GM20000 (cell line): ENCODE results near the gene NNAT.
"Not testable (repeated sequence)": the region's sequence is repeated elsewhere in the genome, so short reads cannot be mapped to it uniquely, and the experiment has no call there.

Source experiments
- DNase-seq: peaks from one replicate; pipeline ENCODE4 v3.0.0; 2012; ENCODE audit warnings: low spot score
- TF ChIP-seq, protein P1 (sequence below): IDR thresholded peaks from 2 replicates; pipeline ENCODE4 v1.5.1; 2012; ENCODE audit warnings: mild to moderate bottlenecking, control low read depth; ENCODE audit errors: extremely low read depth, missing control alignments

The NNAT gene

DNA sequence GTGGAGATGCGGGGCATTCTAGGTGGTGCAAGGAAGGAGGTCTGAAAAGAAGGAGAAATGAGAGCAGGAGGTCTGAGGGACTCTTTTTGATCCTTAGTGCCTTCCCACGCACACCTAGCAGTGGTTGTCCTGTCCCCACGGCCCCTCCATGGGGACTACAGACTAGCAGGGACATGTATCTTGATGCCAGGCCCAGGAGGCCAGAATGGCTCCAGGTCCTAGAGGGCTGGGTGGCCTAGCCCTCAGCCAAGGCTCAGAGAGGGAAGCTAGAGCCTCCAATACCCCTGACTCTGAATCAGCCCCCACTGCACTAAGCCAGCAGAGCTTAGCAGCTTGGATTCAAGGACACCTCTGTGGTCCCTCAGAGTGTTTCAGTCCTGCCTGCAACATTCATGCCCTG lies 23.3 kb downstream of the NNAT start:
- TF ChIP-seq, protein P1, sequence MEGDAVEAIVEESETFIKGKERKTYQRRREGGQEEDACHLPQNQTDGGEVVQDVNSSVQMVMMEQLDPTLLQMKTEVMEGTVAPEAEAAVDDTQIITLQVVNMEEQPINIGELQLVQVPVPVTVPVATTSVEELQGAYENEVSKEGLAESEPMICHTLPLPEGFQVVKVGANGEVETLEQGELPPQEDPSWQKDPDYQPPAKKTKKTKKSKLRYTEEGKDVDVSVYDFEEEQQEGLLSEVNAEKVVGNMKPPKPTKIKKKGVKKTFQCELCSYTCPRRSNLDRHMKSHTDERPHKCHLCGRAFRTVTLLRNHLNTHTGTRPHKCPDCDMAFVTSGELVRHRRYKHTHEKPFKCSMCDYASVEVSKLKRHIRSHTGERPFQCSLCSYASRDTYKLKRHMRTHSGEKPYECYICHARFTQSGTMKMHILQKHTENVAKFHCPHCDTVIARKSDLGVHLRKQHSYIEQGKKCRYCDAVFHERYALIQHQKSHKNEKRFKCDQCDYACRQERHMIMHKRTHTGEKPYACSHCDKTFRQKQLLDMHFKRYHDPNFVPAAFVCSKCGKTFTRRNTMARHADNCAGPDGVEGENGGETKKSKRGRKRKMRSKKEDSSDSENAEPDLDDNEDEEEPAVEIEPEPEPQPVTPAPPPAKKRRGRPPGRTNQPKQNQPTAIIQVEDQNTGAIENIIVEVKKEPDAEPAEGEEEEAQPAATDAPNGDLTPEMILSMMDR: no peak
- DNase-seq: no peak

DNA sequence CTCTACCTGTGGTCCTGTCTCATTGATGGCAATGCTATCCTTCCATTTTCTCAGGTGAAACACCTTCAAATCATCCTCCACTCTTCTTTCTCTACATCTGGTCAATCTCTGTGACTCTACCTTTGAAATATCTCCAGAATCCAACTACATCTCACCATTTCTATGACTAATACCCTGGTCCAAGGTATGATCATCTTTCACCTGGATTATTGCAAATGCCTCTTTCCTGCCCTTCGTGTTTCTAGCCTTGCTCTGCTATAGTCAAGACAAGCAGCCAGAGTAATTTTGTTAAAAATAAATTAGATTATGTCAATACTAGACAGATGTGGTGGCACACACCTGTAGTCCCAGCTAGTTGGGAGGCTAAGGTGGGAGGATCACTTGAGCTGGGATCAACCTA lies 24.5 kb downstream of the NNAT start:
- DNase-seq: no peak
- TF ChIP-seq, protein P1: no peak

DNA sequence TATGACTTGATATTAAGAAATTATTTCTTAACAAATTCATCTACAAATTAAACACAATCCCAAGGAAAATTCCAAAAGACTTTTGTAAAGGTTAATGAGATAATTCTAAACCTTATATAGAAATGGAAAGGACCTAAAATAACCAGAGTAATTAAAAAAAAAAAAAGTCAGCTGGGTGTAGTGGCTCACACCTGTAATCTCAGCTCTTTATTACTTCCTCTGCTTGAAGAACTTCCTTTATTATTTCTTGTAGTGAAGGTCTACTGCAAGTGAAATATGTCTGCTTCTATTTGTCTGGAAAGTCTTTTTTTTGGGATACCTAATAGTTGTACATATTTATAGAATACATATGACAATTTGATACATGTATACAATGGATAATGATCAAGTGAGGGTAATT lies 26.9 kb downstream of the NNAT start:
- TF ChIP-seq, protein P1: no peak
- no peak for DNase-seq

DNA sequence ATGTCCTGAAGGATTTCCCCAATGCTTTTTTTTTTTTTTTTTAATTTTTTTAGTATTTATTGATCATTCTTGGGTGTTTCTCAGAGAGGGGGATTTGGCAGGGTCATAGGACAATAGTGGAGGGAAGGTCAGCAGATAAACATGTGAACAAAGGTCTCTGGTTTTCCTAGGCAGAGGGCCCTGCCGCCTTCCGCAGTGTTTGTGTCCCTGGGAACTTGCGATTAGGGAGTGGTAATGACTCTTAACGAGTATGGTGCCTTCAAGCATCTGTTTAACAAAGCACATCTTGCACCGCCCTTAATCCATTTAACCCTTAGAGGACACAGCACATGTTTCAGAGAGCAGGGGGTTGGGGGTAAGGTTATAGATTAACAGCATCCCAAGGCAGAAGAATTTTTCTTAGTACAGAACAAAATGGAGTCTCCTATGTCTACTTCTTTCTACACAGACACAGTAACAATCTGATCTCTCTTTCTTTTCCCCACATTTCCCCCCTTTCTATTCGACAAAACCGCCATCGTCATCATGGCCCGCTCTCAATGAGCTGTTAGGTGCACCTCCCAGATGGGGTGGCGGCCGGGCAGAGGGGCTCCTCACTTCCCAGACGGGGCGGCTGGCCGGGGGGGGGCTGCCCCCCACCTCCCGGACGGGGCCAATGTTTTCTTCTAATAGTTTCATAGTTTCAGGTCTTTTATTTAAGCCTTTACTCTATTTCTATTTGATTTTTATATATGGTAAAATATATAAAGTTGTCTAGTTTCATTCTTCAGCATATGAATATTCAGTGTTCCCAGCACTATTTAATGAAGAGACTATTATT lies 29.3 kb downstream of the NNAT start:
- not testable (repeated sequence) for DNase-seq

DNA sequence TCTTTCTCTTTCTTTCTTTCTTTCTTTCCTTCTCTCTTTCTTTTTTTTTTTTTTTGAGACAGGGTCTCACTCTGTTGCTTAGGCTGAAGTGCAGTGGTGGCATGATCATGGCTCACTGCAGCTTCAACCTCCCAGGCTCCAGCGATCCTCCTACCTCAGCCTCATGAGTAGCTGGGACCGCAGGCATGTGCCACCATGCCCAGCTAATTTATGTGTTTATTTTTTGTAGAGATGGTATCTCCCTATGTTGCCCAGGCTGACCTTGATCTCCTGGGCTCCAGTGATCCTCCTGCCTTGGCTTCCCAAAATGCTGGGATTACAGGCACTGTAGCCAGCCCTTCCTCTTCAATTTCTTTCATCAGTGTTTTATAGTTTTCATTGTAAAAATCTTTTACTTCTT lies 30.6 kb downstream of the NNAT start:
- not testable (repeated sequence) for DNase-seq

DNA sequence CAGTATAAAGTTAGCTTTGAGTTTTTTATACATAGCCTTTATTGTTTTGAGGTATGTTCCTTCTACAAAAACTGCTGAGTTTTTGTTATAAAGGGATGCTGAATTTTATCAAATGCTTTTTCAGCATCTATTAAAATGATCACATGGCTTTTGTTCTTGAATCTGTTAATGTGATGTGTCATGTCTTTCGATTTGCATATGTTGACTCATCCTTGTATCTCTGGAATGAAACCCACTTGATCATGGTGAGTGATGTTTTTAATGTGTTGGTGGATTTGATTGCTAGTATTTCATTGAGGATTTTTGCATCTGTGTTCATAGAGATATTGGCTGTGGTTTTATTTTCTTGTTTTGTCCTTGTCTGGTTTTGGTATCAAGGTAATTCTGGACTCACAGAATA lies 31.4 kb downstream of the NNAT start:
- TF ChIP-seq, protein P1: no peak
- no peak for DNase-seq

DNA sequence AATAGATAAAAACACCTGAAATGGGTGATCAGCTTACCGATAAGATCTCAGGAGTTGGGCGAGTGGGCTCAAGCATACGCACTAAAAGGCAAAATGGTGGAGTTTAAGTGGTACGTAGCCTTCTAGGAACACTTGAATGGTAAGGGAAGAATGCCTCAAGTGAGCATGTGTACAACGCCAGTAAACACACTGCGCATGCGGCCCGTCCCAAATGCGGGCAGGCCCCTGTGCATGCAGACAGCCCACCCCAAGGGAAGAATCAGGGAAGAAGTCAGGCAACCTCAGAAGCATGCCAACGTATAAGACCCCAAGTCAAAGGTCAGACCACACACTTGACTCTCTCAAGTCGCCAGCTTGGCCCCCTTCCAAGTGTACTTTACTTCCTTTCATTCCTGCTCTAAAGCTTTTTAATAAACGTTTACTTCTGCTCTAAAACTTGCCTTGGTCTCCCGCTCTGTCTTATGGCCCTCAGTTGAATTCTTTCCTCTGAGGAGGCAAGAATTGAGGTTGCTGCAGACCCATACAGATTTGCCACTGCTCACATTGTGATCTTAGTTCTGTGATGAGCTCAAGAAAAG lies 33.8 kb downstream of the NNAT start:
- DNase-seq: not testable (repeated sequence)

DNA sequence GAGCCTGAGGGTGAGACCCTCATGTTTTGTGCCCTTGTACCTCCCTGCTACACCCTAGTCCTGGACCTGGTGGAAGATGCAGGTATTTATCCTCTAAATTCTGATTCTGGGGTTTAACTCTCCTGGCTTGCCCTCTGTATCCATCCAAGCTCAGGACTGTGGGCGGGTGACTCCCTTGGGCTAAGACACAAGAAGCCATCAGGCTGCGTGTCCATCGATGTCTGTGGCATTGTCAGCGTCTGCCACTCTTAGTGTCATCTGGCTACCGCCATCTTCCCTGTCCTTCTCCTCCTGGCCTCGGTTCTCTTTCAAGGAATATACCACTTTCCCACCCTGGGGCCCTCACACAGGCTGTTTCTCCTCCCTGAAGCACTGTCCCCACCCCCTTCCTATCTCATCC lies 35.5 kb downstream of the NNAT start:
- TF ChIP-seq, protein P1: no peak
- DNase-seq: no peak

DNA sequence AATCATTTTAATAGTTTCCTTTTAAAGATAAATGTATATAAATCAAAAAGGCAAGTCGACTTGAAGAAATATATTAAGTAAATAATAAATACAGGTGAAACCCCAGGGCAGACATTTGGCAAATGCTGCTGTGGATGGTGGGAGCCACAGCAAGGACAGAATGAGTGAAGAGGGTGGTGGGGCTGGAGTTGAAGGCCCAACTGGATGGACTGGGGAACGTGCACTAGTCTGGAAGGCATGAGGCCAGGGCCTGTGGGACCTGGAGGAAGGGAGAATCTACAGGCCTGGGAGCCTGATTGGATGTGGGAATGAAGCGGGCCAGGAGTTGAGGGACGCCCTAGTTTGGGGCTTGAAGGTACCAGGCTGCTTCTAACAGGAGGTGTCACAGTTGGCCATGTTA lies 37.3 kb downstream of the NNAT start:
- DNase-seq: no peak
- TF ChIP-seq, protein P1: no peak
